Lower leg skin (tissue), 4 donors: Measurements from ENCODE around the gene CLIP2. TPM values are rescaled to one million over a fixed set of nuclear protein-coding genes. Genes with fewer than 3 reads are reported as not detected.

Experiments
- DNase-seq, 2 donors: peaks; one replicate each; pipeline ENCODE4 v3.0.0-alpha.2; 2019; ENCODE audit warnings: low spot score in 2 of 2
- H3K4me3 ChIP-seq: fragments of 200-600 bp; sonication (generic); 2 replicates; pipeline ENCODE4 v1.5.1; 2017; ENCODE audit warnings: mild to moderate bottlenecking, low read depth; ENCODE audit not compliant: poor library complexity, severe bottlenecking
- CTCF ChIP-seq, 3 donors: fragments of 450-650 bp; IDR thresholded peaks; one replicate each; pipeline ENCODE4 v1.5.1; 2016; ENCODE audit warnings: antibody characterized with exemption in 3 of 3, mild to moderate bottlenecking in 3 of 3, moderate library complexity in 2 of 3
- POLR2A ChIP-seq, 2 donors: fragments of 450-650 bp; IDR thresholded peaks; one replicate each; pipeline ENCODE4 v1.6.1; 2016 to 2017; ENCODE audit warnings: antibody characterized with exemption in 2 of 2, mild to moderate bottlenecking in 1 of 2, moderate library complexity in 1 of 2
- WGBS, 2 donors: methylation state at CpG; one replicate each; pipeline ENCODE4 v1.1.5; 2018; 5-methylcytosine and 5-hydroxymethylcytosine counted together
- intact Hi-C: fragments of 100-400 bp; cut with DNase I; formaldehyde crosslinking; loops from one replicate; pipeline ENCODE4 v1.15.0; 2023; ENCODE audit warnings: low total_unique reads
- total RNA-seq, 4 donors: library from RNA; depleted of rRNA; stranded (reverse); fragments of >200 nt; gene quantifications; one replicate each; pipeline ENCODE4 v1.1.0, GENCODE V29; 2016

The CLIP2 gene
- total RNA-seq, 4 donors from 2014 or later: 29.1 to 60.2 (median 52.5) TPM

GRCh38 chr7:74343281-74344131, 54.3 kb downstream of the CLIP2 start:
- TF ChIP-seq CTCF (IDR thresholded peaks at IDR 0.05) (no peak), POLR2A (IDR thresholded peaks at IDR 0.05) (no peak)
- intact Hi-C loops: no loop called here
- WGBS, 2 donors: 73 to 83% methylated on average over 14 of the region's 14 CpGs
- H3K4me3 ChIP-seq: no peak overlapping the region
- no peak for DNase-seq

GRCh38 chr7:74344132-74344496, 54.9 kb downstream of the CLIP2 start:
- H3K4me3 ChIP-seq: no peak overlapping the region
- no peak for DNase-seq
- 95 to 100% methylated on average over 2 of the region's 2 CpGs for WGBS, 2 donors
- TF ChIP-seq CTCF (IDR thresholded peaks at IDR 0.05): no peak
- intact Hi-C loops: no loop called here

GRCh38 chr7:74344786-74345185, 55.6 kb downstream of the CLIP2 start:
- TF ChIP-seq CTCF (IDR thresholded peaks at IDR 0.05) (no peak), POLR2A (IDR thresholded peaks at IDR 0.05) (no peak)
- H3K4me3 ChIP-seq: no peak overlapping the region
- 82 to 98% methylated on average over 2 of the region's 2 CpGs for WGBS, 2 donors
- DNase-seq: no peak
- intact Hi-C loops: no loop called here

GRCh38 chr7:74345970-74346369, 56.8 kb downstream of the CLIP2 start:
- intact Hi-C loops: no loop called here
- no peak for TF ChIP-seq POLR2A (IDR thresholded peaks at IDR 0.05)
- TF ChIP-seq CTCF (IDR thresholded peaks at IDR 0.05): no peak
- 97 to 100% methylated on average over 2 of the region's 2 CpGs for WGBS, 2 donors
- no peak for DNase-seq
- H3K4me3 ChIP-seq: no peak overlapping the region

GRCh38 chr7:74349621-74350020, 60.4 kb downstream of the CLIP2 start:
- no peak for DNase-seq
- TF ChIP-seq POLR2A (IDR thresholded peaks at IDR 0.05): no peak
- TF ChIP-seq CTCF (IDR thresholded peaks at IDR 0.05): no peak
- intact Hi-C loops: no loop called here
- no peak overlapping the region for H3K4me3 ChIP-seq
- WGBS, 2 donors: 94 to 97% methylated on average over 10 of the region's 10 CpGs

GRCh38 chr7:74350751-74351150, 61.5 kb downstream of the CLIP2 start:
- no peak overlapping the region for H3K4me3 ChIP-seq
- no peak for DNase-seq
- 96 to 100% methylated on average over 1 of the region's 1 CpG for WGBS, 2 donors
- TF ChIP-seq POLR2A (IDR thresholded peaks at IDR 0.05) (no peak), CTCF (IDR thresholded peaks at IDR 0.05) (no peak)
- intact Hi-C loops: no loop called here
